Measurements from ENCODE around the gene PEDS1. TPM values are rescaled to one million over a fixed set of nuclear protein-coding genes. Genes with fewer than 3 reads are reported as not detected.

PEDS1 gene
- total RNA-seq, 1 experiment from 2014 or later: 35.6 TPM

DNA sequence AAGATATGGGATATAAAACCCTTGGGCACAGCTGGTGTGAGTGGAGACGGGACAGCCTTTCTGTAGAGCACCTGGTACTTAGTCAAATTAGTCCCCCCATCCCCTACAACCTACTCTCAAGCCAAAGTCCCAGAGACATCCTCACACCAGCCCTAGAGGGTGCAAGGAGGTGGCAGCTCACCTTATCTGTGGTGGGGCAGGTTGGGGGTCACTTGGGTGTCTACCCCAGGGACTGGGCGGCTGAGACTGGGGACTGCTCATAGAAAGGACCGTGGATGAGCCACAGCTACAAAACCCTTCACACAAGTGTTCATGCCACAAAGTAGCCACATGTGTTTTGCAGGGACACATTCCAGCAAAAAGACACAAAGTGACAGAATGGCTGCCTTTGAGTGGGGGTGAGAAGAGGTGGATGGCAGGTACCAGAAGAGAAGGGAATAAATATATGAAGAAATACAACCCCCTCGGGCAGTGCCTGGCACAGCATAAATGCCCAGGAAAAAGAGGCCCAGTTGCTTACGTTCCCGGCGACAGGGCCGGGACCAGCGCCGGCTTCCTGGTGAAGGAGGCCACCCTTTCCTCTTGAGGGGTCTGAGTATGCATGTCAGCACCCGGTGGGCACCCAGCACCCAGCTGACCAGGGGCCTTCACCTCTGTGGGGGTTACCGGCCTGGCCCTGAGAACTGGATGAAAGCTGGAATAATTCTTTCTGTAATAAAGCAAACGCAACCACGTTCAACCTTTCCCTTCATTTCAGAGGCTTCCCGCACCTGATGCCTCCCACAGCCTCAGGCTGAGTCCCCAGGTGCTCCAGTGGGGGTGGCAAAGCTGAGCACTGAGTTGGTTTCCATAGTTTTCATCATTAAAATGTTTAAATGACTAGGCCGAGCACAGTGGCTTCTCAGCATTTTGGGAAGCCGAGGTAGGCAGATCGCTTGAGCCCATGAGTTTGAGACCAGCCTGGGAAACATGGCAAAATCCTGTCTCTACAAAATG lies 22.7 kb upstream of the PEDS1 start (continued):
- TF ChIP-seq USF2 (CRISPR knock-in tag; IDR thresholded peaks at IDR 0.05) (no peak), FOXK1 (CRISPR knock-in tag; IDR thresholded peaks at IDR 0.05) (no peak), SMAD4 (CRISPR knock-in tag; IDR thresholded peaks at IDR 0.05) (no peak), MYBL2 (CRISPR knock-in tag; IDR thresholded peaks at IDR 0.05) (no peak), ZNF138 (CRISPR knock-in tag; conservative IDR thresholded peaks at IDR 0.05) (no peak), HMGA2 (CRISPR knock-in tag; IDR thresholded peaks at IDR 0.05) (no peak), AR (CRISPR knock-in tag; IDR thresholded peaks at IDR 0.05) (no peak), ATF1 (CRISPR knock-in tag; IDR thresholded peaks at IDR 0.05) (no peak), TEAD1 (CRISPR knock-in tag; IDR thresholded peaks at IDR 0.05) (no peak), ZNF671 (CRISPR knock-in tag; IDR thresholded peaks at IDR 0.05) (no peak), E2F5 (CRISPR knock-in tag; IDR thresholded peaks at IDR 0.05) (no peak), E2F4 (CRISPR knock-in tag; IDR thresholded peaks at IDR 0.05; ENCODE audit: borderline replicate concordance, low read depth) (no peak), ZNF423 (CRISPR knock-in tag; IDR thresholded peaks at IDR 0.05) (no peak)
- TF ChIP-seq, protein P1, sequence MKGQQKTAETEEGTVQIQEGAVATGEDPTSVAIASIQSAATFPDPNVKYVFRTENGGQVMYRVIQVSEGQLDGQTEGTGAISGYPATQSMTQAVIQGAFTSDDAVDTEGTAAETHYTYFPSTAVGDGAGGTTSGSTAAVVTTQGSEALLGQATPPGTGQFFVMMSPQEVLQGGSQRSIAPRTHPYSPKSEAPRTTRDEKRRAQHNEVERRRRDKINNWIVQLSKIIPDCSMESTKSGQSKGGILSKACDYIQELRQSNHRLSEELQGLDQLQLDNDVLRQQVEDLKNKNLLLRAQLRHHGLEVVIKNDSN (CRISPR knock-in tag; IDR thresholded peaks at IDR 0.05): no peak
- TF ChIP-seq, protein P2, sequence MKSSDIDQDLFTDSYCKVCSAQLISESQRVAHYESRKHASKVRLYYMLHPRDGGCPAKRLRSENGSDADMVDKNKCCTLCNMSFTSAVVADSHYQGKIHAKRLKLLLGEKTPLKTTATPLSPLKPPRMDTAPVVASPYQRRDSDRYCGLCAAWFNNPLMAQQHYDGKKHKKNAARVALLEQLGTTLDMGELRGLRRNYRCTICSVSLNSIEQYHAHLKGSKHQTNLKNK (CRISPR knock-in tag; IDR thresholded peaks at IDR 0.05): no peak

DNA sequence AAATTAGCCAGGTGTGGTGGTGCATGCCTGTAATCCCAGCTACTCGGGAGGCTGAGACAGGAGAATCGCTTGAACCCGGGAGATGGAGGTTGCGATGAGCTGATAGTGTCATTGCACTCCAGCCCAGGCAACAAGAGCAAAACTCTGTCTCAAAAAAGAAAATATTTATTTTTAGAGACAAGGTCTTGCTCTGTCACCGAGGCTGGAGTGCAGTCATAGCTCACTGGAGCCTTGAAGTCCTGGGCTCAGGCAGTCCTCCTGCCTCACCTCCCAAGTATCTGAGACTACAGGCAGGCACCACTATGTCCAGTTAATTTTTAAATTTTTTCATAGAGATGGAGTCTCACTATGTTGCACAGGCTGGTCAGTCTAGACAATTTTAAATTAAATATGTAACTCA lies 20.9 kb upstream of the PEDS1 start:
- Mint-ChIP-seq H3K9me3 (peaks cover 2% of the 10 kb centered on the region), H3K4me1 (peaks cover 17% of the 10 kb centered on the region), H3K27ac (no peak overlapping the region), H3K27me3 (ENCODE audit: low read depth) (no peaks in the 10 kb centered on the region; the same call in 1 of the 2 replicates), H3K4me3 (no peak overlapping the region), H3K36me3 (no peaks in the 10 kb centered on the region; the same call in 1 of the 2 replicates)
- ATAC-seq (no peak), DNase-seq (ENCODE audit: low spot score) (no peak)
- CTCF ChIA-PET: interaction anchor here (0.7 to 1.3 kb wide), 4 partner anchors 52 to 210 kb away, joined by 3 to 5 read pairs (median 3); no protein-coding TSS in a partner anchor
- POLR2A ChIA-PET: no interaction called here
- TF ChIP-seq, protein P3, sequence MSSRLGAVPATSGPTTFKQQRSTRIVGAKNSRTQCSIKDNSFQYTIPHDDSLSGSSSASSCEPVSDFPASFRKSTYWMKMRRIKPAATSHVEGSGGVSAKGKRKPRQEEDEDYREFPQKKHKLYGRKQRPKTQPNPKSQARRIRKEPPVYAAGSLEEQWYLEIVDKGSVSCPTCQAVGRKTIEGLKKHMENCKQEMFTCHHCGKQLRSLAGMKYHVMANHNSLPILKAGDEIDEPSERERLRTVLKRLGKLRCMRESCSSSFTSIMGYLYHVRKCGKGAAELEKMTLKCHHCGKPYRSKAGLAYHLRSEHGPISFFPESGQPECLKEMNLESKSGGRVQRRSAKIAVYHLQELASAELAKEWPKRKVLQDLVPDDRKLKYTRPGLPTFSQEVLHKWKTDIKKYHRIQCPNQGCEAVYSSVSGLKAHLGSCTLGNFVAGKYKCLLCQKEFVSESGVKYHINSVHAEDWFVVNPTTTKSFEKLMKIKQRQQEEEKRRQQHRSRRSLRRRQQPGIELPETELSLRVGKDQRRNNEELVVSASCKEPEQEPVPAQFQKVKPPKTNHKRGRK (CRISPR knock-in tag; IDR thresholded peaks at IDR 0.05; ENCODE audit: borderline replicate concordance): no peak
- no peak for TF ChIP-seq HMGA2 (CRISPR knock-in tag; IDR thresholded peaks at IDR 0.05)
- TF ChIP-seq, protein P2 (CRISPR knock-in tag; IDR thresholded peaks at IDR 0.05): no peak
- TF ChIP-seq TEAD1 (CRISPR knock-in tag; IDR thresholded peaks at IDR 0.05): no peak
- TF ChIP-seq JAZF1 (CRISPR knock-in tag; IDR thresholded peaks at IDR 0.05): no peak
- no peak for TF ChIP-seq TP53 (CRISPR knock-in tag; IDR thresholded peaks at IDR 0.05)
- TF ChIP-seq ZNF138 (CRISPR knock-in tag; conservative IDR thresholded peaks at IDR 0.05): no peak
- TF ChIP-seq KAT7 (CRISPR knock-in tag; IDR thresholded peaks at IDR 0.05; ENCODE audit: borderline replicate concordance): no peak
- no peak for TF ChIP-seq MYBL2 (CRISPR knock-in tag; IDR thresholded peaks at IDR 0.05)
- no peak for TF ChIP-seq ZNF232 (CRISPR knock-in tag; IDR thresholded peaks at IDR 0.05)
- TF ChIP-seq FOXK1 (CRISPR knock-in tag; IDR thresholded peaks at IDR 0.05): no peak
- no peak for TF ChIP-seq CBFB (CRISPR knock-in tag; IDR thresholded peaks at IDR 0.05; ENCODE audit: low read depth)
- TF ChIP-seq ZNF263 (CRISPR knock-in tag; IDR thresholded peaks at IDR 0.05; ENCODE audit: low read depth): no peak
